NB4 (cell line): Measurements from ENCODE around the gene IFT122.

ENCODE experiments used
- MYC ChIP-seq: IDR thresholded peaks from 2 replicates; pipeline ENCODE4 v1.6.1; 2011; ENCODE audit warnings: low read depth, low read length
- TF ChIP-seq, protein P1 (sequence below): IDR thresholded peaks from one replicate; pipeline ENCODE4 v1.5.1; 2012; ENCODE audit warnings: low read depth, low read length

DNA sequence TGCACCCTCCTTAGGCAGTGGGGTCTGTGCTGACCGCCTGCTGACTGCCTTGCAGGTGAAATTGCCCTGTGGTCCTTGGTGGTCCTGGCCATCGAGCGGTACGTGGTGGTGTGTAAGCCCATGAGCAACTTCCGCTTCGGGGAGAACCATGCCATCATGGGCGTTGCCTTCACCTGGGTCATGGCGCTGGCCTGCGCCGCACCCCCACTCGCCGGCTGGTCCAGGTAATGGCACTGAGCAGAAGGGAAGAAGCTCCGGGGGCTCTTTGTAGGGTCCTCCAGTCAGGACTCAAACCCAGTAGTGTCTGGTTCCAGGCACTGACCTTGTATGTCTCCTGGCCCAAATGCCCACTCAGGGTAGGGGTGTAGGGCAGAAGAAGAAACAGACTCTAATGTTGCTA lies 90.8 kb downstream of the IFT122 start:
- TF ChIP-seq, protein P1, sequence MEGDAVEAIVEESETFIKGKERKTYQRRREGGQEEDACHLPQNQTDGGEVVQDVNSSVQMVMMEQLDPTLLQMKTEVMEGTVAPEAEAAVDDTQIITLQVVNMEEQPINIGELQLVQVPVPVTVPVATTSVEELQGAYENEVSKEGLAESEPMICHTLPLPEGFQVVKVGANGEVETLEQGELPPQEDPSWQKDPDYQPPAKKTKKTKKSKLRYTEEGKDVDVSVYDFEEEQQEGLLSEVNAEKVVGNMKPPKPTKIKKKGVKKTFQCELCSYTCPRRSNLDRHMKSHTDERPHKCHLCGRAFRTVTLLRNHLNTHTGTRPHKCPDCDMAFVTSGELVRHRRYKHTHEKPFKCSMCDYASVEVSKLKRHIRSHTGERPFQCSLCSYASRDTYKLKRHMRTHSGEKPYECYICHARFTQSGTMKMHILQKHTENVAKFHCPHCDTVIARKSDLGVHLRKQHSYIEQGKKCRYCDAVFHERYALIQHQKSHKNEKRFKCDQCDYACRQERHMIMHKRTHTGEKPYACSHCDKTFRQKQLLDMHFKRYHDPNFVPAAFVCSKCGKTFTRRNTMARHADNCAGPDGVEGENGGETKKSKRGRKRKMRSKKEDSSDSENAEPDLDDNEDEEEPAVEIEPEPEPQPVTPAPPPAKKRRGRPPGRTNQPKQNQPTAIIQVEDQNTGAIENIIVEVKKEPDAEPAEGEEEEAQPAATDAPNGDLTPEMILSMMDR: no peak
- no peak for TF ChIP-seq MYC
